ENCODE results near the gene PIGP. TPM values are rescaled to one million over a fixed set of nuclear protein-coding genes. Genes with fewer than 3 reads are reported as not detected.

PIGP gene
- total and polyA plus RNA-seq, 5 donors from 2014 or later: 11.3 to 35.3 (median 25.5) TPM

DNA sequence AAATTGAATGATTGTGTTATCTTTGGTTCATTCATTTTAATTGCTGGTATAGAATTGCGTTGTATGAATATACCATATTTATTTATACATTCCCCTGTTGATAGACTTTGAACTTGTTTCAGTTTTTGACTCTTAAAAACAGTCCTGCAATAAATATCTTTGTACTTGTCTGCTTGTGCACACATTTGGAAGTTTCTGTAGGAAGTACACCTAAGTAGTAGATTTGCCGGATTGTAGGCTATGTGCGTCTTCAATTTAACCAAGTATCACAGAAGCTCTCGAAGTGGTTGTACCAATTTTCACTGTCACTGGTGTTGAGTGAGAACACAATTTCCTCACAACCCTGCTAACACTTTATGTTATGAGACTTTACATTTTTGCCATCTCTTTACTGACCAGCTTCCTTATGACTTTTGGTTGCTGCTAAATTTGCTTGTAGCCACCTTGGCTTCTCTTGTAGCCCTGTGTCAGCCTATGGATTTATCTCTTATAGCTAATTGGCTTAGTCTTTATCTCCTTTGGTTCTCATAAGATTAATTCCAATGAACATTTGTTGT is 2.4 kb upstream of the PIGP start:
- H3K36me3 ChIP-seq (ENCODE audit: control insufficient read depth, insufficient read depth, low read length): no peaks in the 10 kb centered on the region
- peak overlapping the region; percentile 11 for H3K4me3 ChIP-seq (ENCODE audit: low read depth, low read length)
- H3K27ac ChIP-seq (ENCODE audit: insufficient read depth, low read length, poor library complexity, severe bottlenecking): no peak overlapping the region
- H3K9me3 ChIP-seq (ENCODE audit: control insufficient read depth in 2 of 2, low read length in 2 of 2): no peaks in the 10 kb centered on the region
- Mint-ChIP-seq H3K4me3 (peak overlapping the region; percentile 63 to 98 (median 98)), H3K27me3 (peaks cover 6% of the 10 kb centered on the region), H3K27ac (peak overlapping the region in 1 of 3 donors; percentile 46), H3K9me3 (peaks cover 0 to 4% (median 0%) of the 10 kb centered on the region in 7 donors), H3K36me3 (peaks cover 11% of the 10 kb centered on the region), H3K4me1 (peaks cover 33 to 72% (median 47%) of the 10 kb centered on the region in 4 donors)
- H3K27me3 ChIP-seq (ENCODE audit: control insufficient read depth, insufficient read depth, low read length): no peaks in the 10 kb centered on the region
- ATAC-seq (ENCODE audit: low read depth in 2 of 2) (no peak), DNase-seq (no peak)
- peaks cover 34% of the 10 kb centered on the region for H3K4me1 ChIP-seq (ENCODE audit: control insufficient read depth, insufficient read depth, low read length, poor library complexity, severe bottlenecking)

DNA sequence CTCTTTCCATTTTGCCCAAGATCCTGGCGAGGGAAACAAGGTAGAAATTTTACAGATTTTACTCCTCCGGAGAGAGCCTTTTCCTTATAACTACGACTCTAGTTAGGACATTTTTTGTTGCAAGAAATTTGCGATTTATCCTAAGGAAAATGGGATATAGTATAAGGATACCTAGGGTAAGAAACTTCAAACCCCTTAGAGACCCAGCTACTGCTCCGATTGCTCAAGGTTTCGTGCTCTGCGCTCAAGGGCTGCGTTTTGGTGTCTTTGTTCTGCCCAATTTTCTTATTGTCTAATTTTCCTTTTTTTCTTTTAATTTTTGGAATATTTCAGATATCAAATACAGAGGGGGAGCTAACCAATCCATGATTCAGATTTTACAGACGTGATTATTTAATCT is 1.7 kb upstream of the PIGP start:
- Mint-ChIP-seq H3K9me3 (peaks cover 0 to 4% (median 0%) of the 10 kb centered on the region in 7 donors), H3K4me1 (peaks cover 33 to 73% (median 51%) of the 10 kb centered on the region in 4 donors), H3K27ac (peak overlapping the region; percentile 69 to 98 (median 97)), H3K36me3 (peaks cover 14% of the 10 kb centered on the region), H3K27me3 (peaks cover 6% of the 10 kb centered on the region), H3K4me3 (peak overlapping the region; percentile 97 to 98 (median 98))
- peak overlapping the region; percentile 95 for H3K27ac ChIP-seq (ENCODE audit: insufficient read depth, low read length, poor library complexity, severe bottlenecking)
- H3K36me3 ChIP-seq (ENCODE audit: control insufficient read depth, insufficient read depth, low read length): no peaks in the 10 kb centered on the region
- DNase-seq (no peak), ATAC-seq (ENCODE audit: low read depth in 2 of 2) (no peak)
- no peaks in the 10 kb centered on the region for H3K9me3 ChIP-seq (ENCODE audit: control insufficient read depth in 2 of 2, low read length in 2 of 2)
- peak overlapping the region; percentile 86 for H3K4me3 ChIP-seq (ENCODE audit: low read depth, low read length)
- H3K27me3 ChIP-seq (ENCODE audit: control insufficient read depth, insufficient read depth, low read length): no peaks in the 10 kb centered on the region
- peaks cover 34% of the 10 kb centered on the region for H3K4me1 ChIP-seq (ENCODE audit: control insufficient read depth, insufficient read depth, low read length, poor library complexity, severe bottlenecking)

DNA sequence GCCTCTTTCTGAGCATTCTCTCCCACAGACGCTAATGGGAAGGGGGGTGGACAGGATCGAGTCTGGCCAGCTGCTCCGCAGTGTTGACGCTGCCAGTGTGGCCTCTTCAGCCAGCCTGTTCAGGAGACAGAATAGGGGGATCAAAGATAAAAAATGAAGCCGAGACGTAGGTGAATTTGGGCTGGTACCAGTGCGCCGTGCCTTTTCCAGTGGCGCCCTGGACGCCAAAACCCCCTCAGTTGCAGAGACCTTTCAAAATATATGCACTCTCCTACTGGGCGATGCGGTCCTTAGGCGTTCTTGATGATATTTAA is 1.3 kb upstream of the PIGP start:
- DNase-seq (no peak), ATAC-seq (ENCODE audit: low read depth in 2 of 2) (no peak)
- Mint-ChIP-seq H3K27me3 (peaks cover 6% of the 10 kb centered on the region), H3K27ac (peak overlapping the region; percentile 69 to 98 (median 97)), H3K4me1 (peaks cover 33 to 70% (median 51%) of the 10 kb centered on the region in 4 donors), H3K36me3 (peaks cover 14% of the 10 kb centered on the region), H3K4me3 (peak overlapping the region; percentile 97 to 98 (median 98)), H3K9me3 (peaks cover 0 to 3% (median 0%) of the 10 kb centered on the region in 7 donors)
- Histone ChIP-seq H3K27me3 (ENCODE audit: control insufficient read depth, insufficient read depth, low read length) (no peaks in the 10 kb centered on the region), H3K27ac (ENCODE audit: insufficient read depth, low read length, poor library complexity, severe bottlenecking) (peak overlapping the region; percentile 95), H3K4me1 (ENCODE audit: control insufficient read depth, insufficient read depth, low read length, poor library complexity, severe bottlenecking) (peaks cover 34% of the 10 kb centered on the region), H3K9me3 (ENCODE audit: control insufficient read depth in 2 of 2, low read length in 2 of 2) (no peaks in the 10 kb centered on the region), H3K4me3 (ENCODE audit: low read depth, low read length) (peak overlapping the region; percentile 86), H3K36me3 (ENCODE audit: control insufficient read depth, insufficient read depth, low read length) (no peaks in the 10 kb centered on the region)

DNA sequence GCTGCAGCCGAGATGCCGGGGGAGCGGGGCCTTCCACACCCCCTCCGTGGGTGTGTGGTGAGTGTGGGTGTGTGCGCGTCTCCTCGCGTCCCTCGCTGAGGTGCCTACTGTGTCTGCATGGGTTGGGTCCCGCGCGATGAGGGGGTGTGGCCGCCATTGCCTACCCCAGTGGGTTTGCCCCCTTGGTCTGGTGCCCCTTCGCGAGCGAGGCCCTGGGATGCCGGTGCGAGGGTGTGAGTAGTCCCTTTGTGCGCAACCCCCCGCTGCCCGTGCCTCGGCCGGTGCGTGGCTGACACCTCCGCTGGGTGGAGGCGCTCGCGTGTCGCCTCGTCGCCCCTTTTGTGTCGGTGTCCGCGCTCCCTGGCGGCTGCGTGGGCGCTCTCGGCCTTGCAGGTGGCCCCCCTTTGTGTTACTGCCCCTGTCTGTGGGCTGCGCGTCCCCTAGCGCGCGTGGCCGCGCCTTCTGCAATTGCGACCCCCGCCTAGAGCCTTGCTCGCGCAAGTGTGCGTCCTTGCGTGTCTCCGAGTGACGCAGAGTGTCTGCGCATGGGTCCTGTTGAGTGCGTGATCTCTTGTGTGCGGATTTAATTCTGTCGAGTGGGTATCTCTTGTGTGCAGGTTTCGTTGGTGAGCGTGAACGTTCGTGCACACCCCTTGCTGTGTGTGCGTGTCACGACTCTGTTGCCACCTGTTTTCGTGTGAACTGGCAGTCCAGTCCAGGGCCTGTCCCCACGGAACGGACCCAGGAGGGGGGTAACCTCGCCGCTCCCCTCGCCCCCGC is 736 bp upstream of the PIGP start:
- ATAC-seq (ENCODE audit: low read depth in 2 of 2): peak; percentile 53 to 59
- peak overlapping the region; percentile 97 to 98 (median 98) for H3K27ac Mint-ChIP-seq
- peaks cover 17% of the 10 kb centered on the region for H3K36me3 Mint-ChIP-seq
- H3K27me3 Mint-ChIP-seq: peaks cover 6% of the 10 kb centered on the region
- Histone ChIP-seq H3K4me1 (ENCODE audit: control insufficient read depth, insufficient read depth, low read length, poor library complexity, severe bottlenecking) (peaks cover 34% of the 10 kb centered on the region), H3K27ac (ENCODE audit: insufficient read depth, low read length, poor library complexity, severe bottlenecking) (peak overlapping the region; percentile 95), H3K4me3 (ENCODE audit: low read depth, low read length) (peak overlapping the region; percentile 86), H3K36me3 (ENCODE audit: control insufficient read depth, insufficient read depth, low read length) (peaks cover 3% of the 10 kb centered on the region), H3K27me3 (ENCODE audit: control insufficient read depth, insufficient read depth, low read length) (no peaks in the 10 kb centered on the region), H3K9me3 (ENCODE audit: control insufficient read depth in 2 of 2, low read length in 2 of 2) (no peaks in the 10 kb centered on the region)
- no peaks in the 10 kb centered on the region for H3K9me3 Mint-ChIP-seq
- peak; percentile 62 to 80 (median 80) for DNase-seq
- H3K4me1 Mint-ChIP-seq: peaks cover 33 to 66% (median 52%) of the 10 kb centered on the region in 4 donors
- H3K4me3 Mint-ChIP-seq: peak overlapping the region; percentile 97 to 98 (median 98)

DNA sequence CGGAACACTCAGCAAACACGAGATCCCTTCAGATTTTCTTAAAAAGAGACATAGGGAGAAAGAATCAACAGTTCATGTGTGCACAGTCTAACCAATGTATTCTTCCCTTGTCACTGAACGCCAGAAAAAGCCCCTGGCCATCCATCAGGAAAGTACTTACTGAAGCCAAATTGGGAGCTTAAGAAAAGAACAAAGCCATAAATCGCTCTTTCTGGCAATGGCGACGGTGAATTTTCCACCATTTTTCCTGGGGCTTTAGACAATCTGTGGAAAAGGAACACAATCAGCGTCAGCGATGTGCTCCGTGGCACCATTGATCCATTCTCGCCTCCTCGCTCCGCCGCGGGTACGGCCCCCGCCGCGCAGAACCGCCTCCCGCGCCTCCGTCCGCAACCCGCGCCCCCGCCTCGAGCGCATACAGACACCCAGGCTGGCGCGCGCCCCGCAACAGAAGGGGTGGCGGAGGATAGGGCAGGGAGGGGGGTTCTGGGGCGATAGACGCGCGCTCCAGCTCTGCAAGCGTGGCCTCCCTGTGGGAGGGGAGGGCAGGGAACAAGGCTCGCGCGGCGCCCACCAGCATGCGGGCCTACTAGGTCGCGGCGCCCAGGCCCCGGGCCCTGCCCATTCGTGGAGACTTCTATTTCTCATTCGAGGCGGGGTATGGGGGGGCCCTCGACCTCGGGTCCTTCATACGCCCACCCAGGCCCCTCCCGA is 440 bp downstream of the PIGP start:
- Histone ChIP-seq H3K27ac (ENCODE audit: insufficient read depth, low read length, poor library complexity, severe bottlenecking) (peak overlapping the region; percentile 95), H3K4me3 (ENCODE audit: low read depth, low read length) (peak overlapping the region; percentile 97), H3K36me3 (ENCODE audit: control insufficient read depth, insufficient read depth, low read length) (peaks cover 4% of the 10 kb centered on the region), H3K27me3 (ENCODE audit: control insufficient read depth, insufficient read depth, low read length) (no peaks in the 10 kb centered on the region), H3K4me1 (ENCODE audit: control insufficient read depth, insufficient read depth, low read length, poor library complexity, severe bottlenecking) (peaks cover 34% of the 10 kb centered on the region), H3K9me3 (ENCODE audit: control insufficient read depth in 2 of 2, low read length in 2 of 2) (no peaks in the 10 kb centered on the region)
- Mint-ChIP-seq H3K36me3 (peaks cover 20% of the 10 kb centered on the region), H3K9me3 (no peaks in the 10 kb centered on the region), H3K27ac (peak overlapping the region; percentile 92 to 95 (median 94)), H3K27me3 (peaks cover 6% of the 10 kb centered on the region), H3K4me1 (peaks cover 27 to 56% (median 45%) of the 10 kb centered on the region in 4 donors), H3K4me3 (peak overlapping the region; percentile 77 to 91 (median 83))
- ATAC-seq (ENCODE audit: low read depth in 2 of 2) (peak; percentile 40 to 52), DNase-seq (peak in 2 of 3 donors; percentile 71 to 79)

DNA sequence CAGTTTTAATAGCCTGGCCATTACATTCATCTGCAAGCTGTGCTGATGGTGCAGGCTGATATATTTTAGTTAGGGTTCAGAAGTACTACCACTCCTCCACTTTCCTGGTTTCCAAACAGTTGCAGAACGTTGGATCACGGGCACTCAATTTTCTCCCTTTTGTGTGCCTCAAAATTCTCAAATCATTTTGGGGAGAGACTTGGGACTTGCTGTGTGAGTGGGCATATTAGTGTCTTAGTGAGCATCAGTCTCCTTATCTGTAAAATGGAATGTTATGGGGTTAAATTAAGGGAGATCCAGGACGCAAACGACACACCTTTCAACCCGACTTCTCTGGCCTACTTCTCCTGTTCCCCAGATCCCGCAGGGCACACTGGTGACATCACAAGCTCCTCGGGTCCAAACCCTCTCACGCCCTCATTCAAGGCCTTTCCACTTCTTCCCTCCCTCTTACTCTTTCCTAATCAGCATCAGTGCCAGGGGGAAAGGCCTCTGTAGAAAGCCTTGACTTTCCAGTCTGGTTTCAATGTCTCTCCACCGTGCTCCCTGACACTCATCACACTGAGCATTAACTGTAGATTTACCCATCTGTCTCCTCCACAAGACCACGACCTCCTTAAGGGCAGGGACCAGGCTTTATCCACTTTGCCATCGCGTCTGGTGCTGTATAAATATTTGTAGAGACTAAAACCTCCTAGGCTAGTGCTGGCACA is 1.2 kb downstream of the PIGP start:
- H3K4me3 Mint-ChIP-seq: peak overlapping the region; percentile 77 to 91 (median 83)

DNA sequence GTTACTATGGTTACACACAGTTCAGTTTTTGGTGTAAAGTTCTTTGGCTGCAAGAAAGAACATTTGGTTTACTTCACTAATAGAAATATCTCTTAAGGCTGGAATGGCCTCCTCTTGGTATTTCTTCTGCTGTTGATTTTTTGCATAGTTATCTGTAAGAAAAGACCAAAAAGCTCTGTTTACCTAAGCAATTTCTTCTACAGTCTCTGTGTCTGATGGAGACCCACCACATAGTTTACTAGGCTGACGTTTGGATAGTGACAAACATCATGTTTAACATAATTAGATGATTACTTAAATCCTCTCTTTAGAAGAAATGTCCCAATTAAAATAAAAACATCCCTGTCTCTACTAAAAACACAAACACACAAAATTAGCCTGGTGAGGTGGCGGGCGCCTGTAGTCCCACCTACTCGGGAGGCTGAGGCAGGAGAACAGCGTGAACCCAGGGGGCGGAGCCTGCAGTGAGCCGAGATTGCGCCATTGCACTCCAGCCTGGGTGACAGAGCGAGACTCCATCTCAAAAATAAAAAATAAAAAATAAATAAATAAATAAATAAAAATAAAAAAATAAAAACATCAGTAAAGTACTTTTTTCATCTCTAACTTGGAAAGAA is 7.2 kb downstream of the PIGP start:
- H3K4me3 Mint-ChIP-seq: no peak overlapping the region
- no peak overlapping the region for H3K4me3 ChIP-seq (ENCODE audit: low read depth, low read length)
- no peak for ATAC-seq (ENCODE audit: low read depth in 2 of 2)
- no peak for DNase-seq
- no peaks in the 10 kb centered on the region for H3K27me3 ChIP-seq (ENCODE audit: control insufficient read depth, insufficient read depth, low read length)
- H3K4me1 ChIP-seq (ENCODE audit: control insufficient read depth, insufficient read depth, low read length, poor library complexity, severe bottlenecking): no peaks in the 10 kb centered on the region
- H3K27ac ChIP-seq (ENCODE audit: insufficient read depth, low read length, poor library complexity, severe bottlenecking): no peak overlapping the region
- no peaks in the 10 kb centered on the region for H3K9me3 Mint-ChIP-seq
- no peaks in the 10 kb centered on the region for H3K9me3 ChIP-seq (ENCODE audit: control insufficient read depth in 2 of 2, low read length in 2 of 2)
- H3K4me1 Mint-ChIP-seq: peaks cover 5 to 12% (median 10%) of the 10 kb centered on the region in 4 donors
- H3K36me3 Mint-ChIP-seq: peaks cover 25% of the 10 kb centered on the region
- H3K27me3 Mint-ChIP-seq: no peaks in the 10 kb centered on the region
- peaks cover 4% of the 10 kb centered on the region for H3K36me3 ChIP-seq (ENCODE audit: control insufficient read depth, insufficient read depth, low read length)
- no peak overlapping the region for H3K27ac Mint-ChIP-seq

More for the DNA sequence above, 1.2 kb downstream of the PIGP start:
- Mint-ChIP-seq H3K36me3 (peaks cover 20% of the 10 kb centered on the region), H3K27me3 (peaks cover 6% of the 10 kb centered on the region), H3K4me1 (peaks cover 27 to 52% (median 40%) of the 10 kb centered on the region in 4 donors), H3K27ac (peak overlapping the region; percentile 92 to 95 (median 94)), H3K9me3 (no peaks in the 10 kb centered on the region)
- ATAC-seq (ENCODE audit: low read depth in 2 of 2) (no peak), DNase-seq (no peak)
- Histone ChIP-seq H3K4me1 (ENCODE audit: control insufficient read depth, insufficient read depth, low read length, poor library complexity, severe bottlenecking) (peaks cover 34% of the 10 kb centered on the region), H3K36me3 (ENCODE audit: control insufficient read depth, insufficient read depth, low read length) (peaks cover 4% of the 10 kb centered on the region), H3K27ac (ENCODE audit: insufficient read depth, low read length, poor library complexity, severe bottlenecking) (peak overlapping the region; percentile 95), H3K4me3 (ENCODE audit: low read depth, low read length) (peak overlapping the region; percentile 97), H3K9me3 (ENCODE audit: control insufficient read depth in 2 of 2, low read length in 2 of 2) (no peaks in the 10 kb centered on the region), H3K27me3 (ENCODE audit: control insufficient read depth, insufficient read depth, low read length) (no peaks in the 10 kb centered on the region)
